ENCODE data around the gene ALDH1L1.

GRCh38 chr3:126127904-126128303 is 52.5 kb downstream of the ALDH1L1 start:
- TF ChIP-seq NFRKB (IDR thresholded peaks at IDR 0.05), result no peak
- no peak for TF ChIP-seq ZNF384 (IDR thresholded peaks at IDR 0.05)
- TF ChIP-seq TARDBP (IDR thresholded peaks at IDR 0.05), result no peak
- no peak for TF ChIP-seq HDGF (IDR thresholded peaks at IDR 0.05; ENCODE audit: borderline replicate concordance)
- no peak for TF ChIP-seq BHLHE40 (IDR thresholded peaks at IDR 0.05; ENCODE audit: borderline replicate concordance)
- no peak for TF ChIP-seq SP1 (IDR thresholded peaks at IDR 0.05)
- no peak for TF ChIP-seq ARNT (IDR thresholded peaks at IDR 0.05)
- no peak for TF ChIP-seq ELF4 (IDR thresholded peaks at IDR 0.05)
- no peak for TF ChIP-seq SUZ12 (IDR thresholded peaks at IDR 0.05)
- no peak for TF ChIP-seq FOXM1 (IDR thresholded peaks at IDR 0.05; ENCODE audit: borderline replicate concordance)
- no peak for TF ChIP-seq PKNOX1 (IDR thresholded peaks at IDR 0.05)
- TF ChIP-seq L3MBTL2 (conservative IDR thresholded peaks at IDR 0.05), result no peak

All from HEK293T (cell line).